Endothelial cell (in vitro differentiated cells): Measurements from ENCODE around the gene PNMA3. TPM values are rescaled to one million over a fixed set of nuclear protein-coding genes. Genes with fewer than 3 reads are reported as not detected.
"Not testable (repeated sequence)": the region's sequence is repeated elsewhere in the genome, so short reads cannot be mapped to it uniquely, and the experiment has no call there.

Experiments
- DNase-seq: peaks from one replicate; pipeline ENCODE4 v3.0.0; 2021; ENCODE audit warnings: low spot score
- H3K27ac Mint-ChIP-seq: one replicate; pipeline ENCODE4 v1.8.0; 2021; ENCODE audit warnings: mixed read lengths, inconsistent platforms; ENCODE audit not compliant: unreplicated experiment
- H3K27me3 Mint-ChIP-seq: one replicate; pipeline ENCODE4 v1.8.0; 2021; ENCODE audit warnings: mild to moderate bottlenecking, moderate library complexity, mixed read lengths, inconsistent platforms; ENCODE audit not compliant: unreplicated experiment
- H3K36me3 Mint-ChIP-seq: one replicate; pipeline ENCODE4 v1.8.0; 2021; ENCODE audit warnings: mild to moderate bottlenecking, low read depth, mixed read lengths, inconsistent platforms; ENCODE audit not compliant: unreplicated experiment
- H3K4me1 Mint-ChIP-seq: one replicate; pipeline ENCODE4 v1.8.0; 2021; ENCODE audit warnings: mild to moderate bottlenecking, mixed read lengths, inconsistent platforms; ENCODE audit not compliant: unreplicated experiment
- H3K4me3 Mint-ChIP-seq: one replicate; pipeline ENCODE4 v1.8.0; 2021; ENCODE audit warnings: mild to moderate bottlenecking, mixed read lengths, inconsistent platforms; ENCODE audit not compliant: unreplicated experiment
- H3K9me3 Mint-ChIP-seq: one replicate; pipeline ENCODE4 v1.8.0; 2021; ENCODE audit warnings: mixed read lengths, inconsistent platforms; ENCODE audit not compliant: unreplicated experiment
- long read RNA-seq: library from polyadenylated mRNA; unstranded; transcript quantifications from one replicate; pipeline ENCODE4 v2.0.0, GENCODE V29; 2020; ENCODE audit not compliant: unreplicated experiment
- total RNA-seq: library from RNA; stranded (reverse); fragmentation: NEBNext Ultra II Directional; extraction: Animal tissue kit (Norgen Biotek cat#: 25700); gene quantifications from one replicate; pipeline ENCODE4 v1.2.1, GENCODE V29; 2021; ENCODE audit not compliant: unreplicated experiment
- TF ChIP-seq, protein P1 (sequence below): fragments of 200-600 bp; sonication (generic); IDR thresholded peaks from one replicate; pipeline ENCODE4 v1.5.0; 2021; ENCODE audit warnings: antibody characterized with exemption; ENCODE audit not compliant: unreplicated experiment

PNMA3 gene, protein sequence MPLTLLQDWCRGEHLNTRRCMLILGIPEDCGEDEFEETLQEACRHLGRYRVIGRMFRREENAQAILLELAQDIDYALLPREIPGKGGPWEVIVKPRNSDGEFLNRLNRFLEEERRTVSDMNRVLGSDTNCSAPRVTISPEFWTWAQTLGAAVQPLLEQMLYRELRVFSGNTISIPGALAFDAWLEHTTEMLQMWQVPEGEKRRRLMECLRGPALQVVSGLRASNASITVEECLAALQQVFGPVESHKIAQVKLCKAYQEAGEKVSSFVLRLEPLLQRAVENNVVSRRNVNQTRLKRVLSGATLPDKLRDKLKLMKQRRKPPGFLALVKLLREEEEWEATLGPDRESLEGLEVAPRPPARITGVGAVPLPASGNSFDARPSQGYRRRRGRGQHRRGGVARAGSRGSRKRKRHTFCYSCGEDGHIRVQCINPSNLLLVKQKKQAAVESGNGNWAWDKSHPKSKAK
- total RNA-seq: 1.4 TPM
- long read RNA-seq, partial matches to known transcripts: 1 of 1 reads
- long read RNA-seq, other reads (novel, unspliced or antisense): 0 of 1 reads

DNA sequence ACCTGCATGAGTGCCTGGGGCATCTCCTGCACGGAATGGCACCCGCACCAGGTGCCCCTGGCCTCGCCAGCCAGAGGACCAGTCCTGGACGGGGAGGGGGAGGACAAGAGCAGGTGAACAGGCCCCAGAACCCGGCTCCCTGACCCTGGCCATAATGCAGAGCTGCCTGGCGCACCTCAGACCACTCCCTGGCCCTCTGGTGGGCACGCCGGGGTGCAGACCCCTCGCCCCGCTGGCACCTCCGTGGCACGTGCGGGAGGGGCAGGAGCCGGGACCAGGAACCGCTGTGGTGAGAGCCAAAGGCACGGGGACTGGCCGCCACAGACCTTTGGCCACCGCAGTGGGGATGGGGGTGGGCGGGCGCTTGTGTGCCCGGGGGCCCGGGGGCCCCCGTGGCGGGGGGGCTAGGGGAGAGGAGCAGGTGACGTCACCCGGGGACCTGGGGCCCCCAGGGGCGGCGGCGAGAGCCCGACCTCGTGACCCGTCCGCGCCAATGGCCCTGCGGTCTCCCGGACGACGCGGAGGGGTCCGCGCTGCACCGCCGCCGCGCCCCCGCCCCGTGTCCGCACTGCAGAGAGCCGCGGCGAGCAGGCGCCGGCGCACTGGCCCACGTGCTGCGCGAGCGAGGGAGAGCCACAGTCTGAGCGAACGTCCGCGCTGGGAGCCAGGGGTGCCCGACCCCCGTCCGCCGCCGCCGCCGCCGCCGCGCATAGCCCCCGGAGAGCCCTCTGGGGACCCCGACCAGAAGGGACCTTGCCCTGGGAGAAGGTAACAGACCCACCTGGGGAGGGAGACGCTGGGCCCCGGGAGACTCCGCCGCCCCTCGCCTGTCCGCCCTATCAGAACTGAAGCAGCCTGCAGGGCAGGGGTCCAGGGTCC, at the start of gene PNMA3:
PNMA3 (plus strand) TSS at position 600 of the 879 bp plus-strand sequence. CDS start 586 bp downstream, outside the sequence.
- Mint-ChIP-seq H3K36me3 (no peaks in the 10 kb centered on the region), H3K4me3 (no peak within 1 kb of the TSS), H3K4me1 (no peaks in the 10 kb centered on the region), H3K9me3 (no peaks in the 10 kb centered on the region), H3K27ac (no peak within 1 kb of the TSS), H3K27me3 (peaks cover 7% of the 10 kb centered on the region)
- DNase-seq: peak; percentile 29
- TF ChIP-seq, protein P1, sequence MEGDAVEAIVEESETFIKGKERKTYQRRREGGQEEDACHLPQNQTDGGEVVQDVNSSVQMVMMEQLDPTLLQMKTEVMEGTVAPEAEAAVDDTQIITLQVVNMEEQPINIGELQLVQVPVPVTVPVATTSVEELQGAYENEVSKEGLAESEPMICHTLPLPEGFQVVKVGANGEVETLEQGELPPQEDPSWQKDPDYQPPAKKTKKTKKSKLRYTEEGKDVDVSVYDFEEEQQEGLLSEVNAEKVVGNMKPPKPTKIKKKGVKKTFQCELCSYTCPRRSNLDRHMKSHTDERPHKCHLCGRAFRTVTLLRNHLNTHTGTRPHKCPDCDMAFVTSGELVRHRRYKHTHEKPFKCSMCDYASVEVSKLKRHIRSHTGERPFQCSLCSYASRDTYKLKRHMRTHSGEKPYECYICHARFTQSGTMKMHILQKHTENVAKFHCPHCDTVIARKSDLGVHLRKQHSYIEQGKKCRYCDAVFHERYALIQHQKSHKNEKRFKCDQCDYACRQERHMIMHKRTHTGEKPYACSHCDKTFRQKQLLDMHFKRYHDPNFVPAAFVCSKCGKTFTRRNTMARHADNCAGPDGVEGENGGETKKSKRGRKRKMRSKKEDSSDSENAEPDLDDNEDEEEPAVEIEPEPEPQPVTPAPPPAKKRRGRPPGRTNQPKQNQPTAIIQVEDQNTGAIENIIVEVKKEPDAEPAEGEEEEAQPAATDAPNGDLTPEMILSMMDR: no peak

DNA sequence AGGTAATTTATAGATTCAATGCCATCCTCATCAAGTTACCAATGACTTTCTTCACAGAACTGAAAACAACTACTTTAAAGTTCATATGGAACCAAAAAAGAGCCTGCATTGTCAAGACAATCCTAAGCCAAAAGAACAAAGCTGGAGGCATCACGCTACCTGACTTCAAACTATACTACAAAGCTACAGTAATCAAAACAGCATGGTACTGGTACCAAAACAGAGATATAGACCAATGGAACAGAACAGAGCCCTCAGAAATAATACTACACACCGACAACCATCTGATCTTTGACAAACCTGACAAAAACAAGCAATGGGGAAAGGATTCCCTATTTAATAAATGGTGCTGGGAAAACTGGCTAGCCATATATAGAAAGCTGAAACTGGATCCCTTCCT, 39.1 kb upstream of the PNMA3 start:
- DNase-seq, H3K27me3 Mint-ChIP-seq, H3K27ac Mint-ChIP-seq, H3K4me3 Mint-ChIP-seq, H3K9me3 Mint-ChIP-seq, H3K36me3 Mint-ChIP-seq, H3K4me1 Mint-ChIP-seq: not testable (repeated sequence)

DNA sequence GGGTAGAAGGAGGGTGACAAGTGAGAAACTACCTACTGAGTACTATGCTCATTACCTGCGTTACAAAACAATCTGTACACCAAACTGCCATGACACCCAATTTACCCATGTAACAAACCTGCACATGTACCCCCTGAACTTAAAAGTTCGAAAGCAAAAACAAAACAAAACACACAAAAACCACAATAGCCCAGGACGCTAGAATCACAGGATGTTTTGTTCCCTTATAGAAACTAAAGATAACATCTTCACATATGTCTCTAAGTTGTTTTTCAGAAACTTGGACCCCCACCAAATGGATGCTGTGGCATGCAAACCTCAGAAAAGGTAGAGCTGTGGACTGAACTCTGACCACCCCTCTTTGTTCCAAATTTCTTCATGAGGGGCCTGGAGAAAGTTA, 37.1 kb upstream of the PNMA3 start:
- no peaks in the 10 kb centered on the region for H3K4me1 Mint-ChIP-seq
- TF ChIP-seq, protein P1: no peak
- no peaks in the 10 kb centered on the region for H3K36me3 Mint-ChIP-seq
- no peaks in the 10 kb centered on the region for H3K27me3 Mint-ChIP-seq
- no peak for DNase-seq
- H3K4me3 Mint-ChIP-seq: no peak overlapping the region
- H3K27ac Mint-ChIP-seq: no peak overlapping the region
- H3K9me3 Mint-ChIP-seq: no peaks in the 10 kb centered on the region

DNA sequence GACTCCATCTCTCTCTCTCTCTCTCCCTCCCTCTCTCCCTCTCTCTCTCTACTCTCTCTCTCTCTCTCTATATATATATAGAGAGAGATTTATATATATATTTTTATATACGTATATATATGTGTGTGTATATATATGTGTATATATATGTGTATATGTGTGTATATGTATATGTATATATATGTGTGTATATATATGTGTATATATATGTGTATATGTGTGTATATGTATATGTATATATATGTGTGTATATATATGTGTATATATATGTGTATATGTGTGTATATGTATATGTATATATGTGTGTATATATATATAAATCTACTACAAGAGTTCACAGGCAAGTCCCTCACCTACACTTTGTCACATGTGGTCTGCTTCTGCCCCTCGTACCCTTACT, 29.8 kb upstream of the PNMA3 start:
- not testable (repeated sequence) for H3K4me1 Mint-ChIP-seq, H3K27ac Mint-ChIP-seq, H3K4me3 Mint-ChIP-seq, H3K27me3 Mint-ChIP-seq, DNase-seq, H3K9me3 Mint-ChIP-seq, H3K36me3 Mint-ChIP-seq

DNA sequence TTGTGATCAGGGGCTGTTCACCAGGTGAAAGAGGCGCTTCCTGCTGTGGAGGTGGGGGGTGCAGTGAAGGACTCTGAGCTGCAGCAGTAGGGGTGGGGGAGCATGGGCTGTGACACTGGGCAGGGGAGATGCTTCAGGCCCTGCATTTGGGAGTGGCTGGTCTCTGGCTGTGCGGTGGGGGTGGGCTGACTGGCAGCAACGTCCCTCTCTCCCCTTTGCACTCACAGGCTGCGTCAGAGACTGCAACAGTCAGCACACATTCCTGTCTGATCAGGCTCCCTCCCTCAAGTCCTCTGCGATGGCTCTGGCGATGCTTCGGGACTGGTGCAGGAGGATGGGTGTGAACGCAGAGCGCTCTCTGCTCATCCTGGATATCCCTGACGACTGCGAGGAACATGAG, 27.8 kb upstream of the PNMA3 start:
- not testable (repeated sequence) for H3K9me3 Mint-ChIP-seq, H3K4me3 Mint-ChIP-seq, H3K36me3 Mint-ChIP-seq, DNase-seq, H3K27me3 Mint-ChIP-seq, H3K4me1 Mint-ChIP-seq, H3K27ac Mint-ChIP-seq

DNA sequence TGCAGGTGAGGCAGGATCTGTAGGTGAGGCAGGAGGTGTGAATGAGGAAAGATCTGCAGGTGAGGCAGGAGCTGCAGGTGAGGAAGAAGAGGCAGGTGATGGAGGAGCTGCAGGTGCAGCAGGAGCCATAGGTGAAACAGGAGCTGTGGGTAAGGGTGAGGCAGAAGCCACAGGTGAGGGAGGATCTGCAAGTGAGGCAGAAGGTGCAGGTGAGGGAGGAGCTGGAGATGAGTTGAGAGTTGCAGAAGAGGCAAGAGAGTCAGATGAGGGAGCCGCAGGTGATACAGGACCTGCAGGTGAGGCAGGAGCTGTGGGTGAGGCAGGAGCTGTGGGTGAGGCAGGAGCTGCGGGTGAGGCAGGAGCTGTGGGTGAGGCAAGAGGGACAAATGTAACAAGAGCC, 27.1 kb upstream of the PNMA3 start:
- H3K36me3 Mint-ChIP-seq: no peaks in the 10 kb centered on the region
- H3K4me1 Mint-ChIP-seq: no peaks in the 10 kb centered on the region
- H3K27ac Mint-ChIP-seq: no peak overlapping the region
- no peaks in the 10 kb centered on the region for H3K9me3 Mint-ChIP-seq
- no peak overlapping the region for H3K4me3 Mint-ChIP-seq
- TF ChIP-seq, protein P1: no peak
- H3K27me3 Mint-ChIP-seq: peaks cover 2% of the 10 kb centered on the region
- DNase-seq: no peak
